HCT116 (cell line): ENCODE measurements around the gene HEMGN. TPM values are rescaled to one million over a fixed set of nuclear protein-coding genes. Genes with fewer than 3 reads are reported as not detected.

Experiments
- ATAC-seq: fragments of 200-7000 bp; cut with Tn5 transposase; 2 replicates; pipeline ENCODE4 v1.9.1; 2020; ENCODE audit warnings: mild to moderate bottlenecking, moderate library complexity
- BruUV-seq: library from RNA; stranded (reverse); fragments of 400-500 nt; replicated peaks from 2 replicates; lab custom pipeline; 2021; lab: Mats Ljungman, UMichigan
- CTCF ChIA-PET: fragments of 300-600 bp; sonication (Branson Sonifier 250); formaldehyde crosslinking; loops from one replicate; lab custom pipeline; 2021; ENCODE audit warnings: antibody characterized with exemption; lab: Charles Lee
- POLR2A ChIA-PET: fragments of 300-600, 350-600 bp; sonication (Branson Sonifier 250); formaldehyde crosslinking; loops from one replicate; lab custom pipeline; 2021; ENCODE audit warnings: antibody characterized with exemption; lab: Charles Lee
- RAD21 ChIA-PET, 2 experiments: fragments of 300-600 bp; sonication (Branson Sonifier 250); formaldehyde crosslinking; loops; one replicate each; lab custom pipeline; 2023; ENCODE audit warnings: low total read pairs in 2 of 2; ENCODE audit not compliant: uncharacterized antibody in 2 of 2, unreplicated experiment in 2 of 2, low non-redundant PET in 1 of 2; lab: Charles Lee
- DNase-seq: peaks from one replicate; pipeline ENCODE4 v3.0.0-alpha.2; 2010; ENCODE audit warnings: low read depth, low spot score
- H2AFZ ChIP-seq: fragments of 200-600 bp; shearing (Covaris generic), sonication (generic); 2 replicates; pipeline ENCODE4 v1.6.1; 2017; ENCODE audit warnings: low read depth, mixed run types, mixed read lengths, antibody characterized with exemption, low read length; ENCODE audit not compliant: poor library complexity, severe bottlenecking
- H3K27ac ChIP-seq: 2 replicates; pipeline ENCODE4 v1.5.1; 2012; ENCODE audit warnings: low read depth, low read length
- H3K27me3 ChIP-seq: fragments of 200-600 bp; sonication (generic); 2 replicates; pipeline ENCODE4 v1.6.1; 2016; ENCODE audit warnings: mixed run types, low read length, mixed read lengths; ENCODE audit not compliant: insufficient read depth
- H3K36me3 ChIP-seq, 2 experiments: fragments of 200-500 bp in 1 of 2; fragments of 200-600 bp in 1 of 2; sonication (Bioruptor generic) in 1 of 2; sonication (generic) in 1 of 2; 2 replicates each; pipeline versions ENCODE4 v1.5.1 to v1.6.1; 2014 to 2016; ENCODE audit warnings: low read length in 2 of 2, inconsistent platforms in 1 of 2, mixed read lengths in 1 of 2, mixed run types in 1 of 2; ENCODE audit not compliant: insufficient read depth in 2 of 2, control insufficient read depth in 1 of 2
- H3K4me1 ChIP-seq, 2 experiments: fragments of 200-600 bp in 1 of 2; sonication (generic) in 1 of 2; 2 replicates each; pipeline versions ENCODE4 v1.5.1 to v1.6.1; 2012 to 2017; ENCODE audit warnings: low read length in 2 of 2, inconsistent platforms in 1 of 2, mild to moderate bottlenecking in 1 of 2, mixed read lengths in 1 of 2, mixed run types in 1 of 2, moderate library complexity in 1 of 2; ENCODE audit not compliant: insufficient read depth in 2 of 2, control insufficient read depth in 1 of 2
- H3K4me2 ChIP-seq: fragments of 200-600 bp; sonication (generic); 2 replicates; pipeline ENCODE4 v1.6.1; 2017; ENCODE audit warnings: mixed run types, low read length, mixed read lengths
- H3K4me3 ChIP-seq, 2 experiments: fragments of 200-600 bp in 1 of 2; sonication (generic) in 1 of 2; replicated peaks in 1 of 2; 2 replicates each; pipeline ENCODE4 v1.5.1; 2011 to 2016; ENCODE audit warnings: low read length in 2 of 2, control low read depth in 1 of 2, low read depth in 1 of 2, mild to moderate bottlenecking in 1 of 2, mixed read lengths in 1 of 2, mixed run types in 1 of 2
- H3K79me2 ChIP-seq: fragments of 200-600 bp; sonication (generic); 2 replicates; pipeline ENCODE4 v1.6.1; 2017; ENCODE audit warnings: mild to moderate bottlenecking, mixed run types, low read length, moderate library complexity, mixed read lengths; ENCODE audit not compliant: insufficient read depth
- H3K9ac ChIP-seq: fragments of 200-600 bp; sonication (generic); 2 replicates; pipeline ENCODE4 v1.6.1; 2016; ENCODE audit warnings: low read length, mixed read lengths
- H3K9me2 ChIP-seq: fragments of 200-600 bp; sonication (generic), shearing (Covaris generic); 2 replicates; pipeline ENCODE4 v1.6.1; 2017; ENCODE audit warnings: mixed run types, mild to moderate bottlenecking, moderate library complexity; ENCODE audit not compliant: insufficient read depth
- H3K9me3 ChIP-seq, 2 experiments: fragments of 200-500 bp in 1 of 2; fragments of 200-600 bp in 1 of 2; sonication (Bioruptor generic) in 1 of 2; sonication (generic) in 1 of 2; 2 replicates each; pipeline ENCODE4 v1.6.1; 2014 to 2017; ENCODE audit warnings: low read length in 2 of 2, mixed read lengths in 2 of 2, inconsistent platforms in 1 of 2, low read depth in 1 of 2, mild to moderate bottlenecking in 1 of 2, mixed run types in 1 of 2, moderate library complexity in 1 of 2; ENCODE audit not compliant: control insufficient read depth in 1 of 2, insufficient read depth in 1 of 2
- H4K20me1 ChIP-seq: fragments of 200-600 bp; sonication (generic), shearing (Covaris generic); 2 replicates; pipeline ENCODE4 v1.6.1; 2017; ENCODE audit warnings: mixed run types, mild to moderate bottlenecking, moderate library complexity; ENCODE audit not compliant: insufficient read depth
- ATF3 ChIP-seq: IDR thresholded peaks from 2 replicates; pipeline ENCODE4 v1.6.1; 2012
- CBX3 ChIP-seq: IDR thresholded peaks from 2 replicates; pipeline ENCODE4 v1.6.1; 2012; ENCODE audit warnings: low read depth
- CEBPB ChIP-seq: IDR thresholded peaks from 2 replicates; pipeline ENCODE4 v1.6.1; 2012; ENCODE audit warnings: low read depth
- CTCF ChIP-seq, 3 experiments: fragments of 200-600 bp in 1 of 3; sonication (generic) in 1 of 3; IDR thresholded peaks in 2 of 3; conservative IDR thresholded peaks in 1 of 3; 2 replicates each; pipeline ENCODE4 v1.5.1; 2012 to 2017; ENCODE audit warnings: low read depth in 2 of 3, low read length in 2 of 3, antibody characterized with exemption in 1 of 3, borderline replicate concordance in 1 of 3, control low read depth in 1 of 3, mild to moderate bottlenecking in 1 of 3, mixed read lengths in 1 of 3, mixed run types in 1 of 3, moderate library complexity in 1 of 3; ENCODE audit not compliant: insufficient read depth in 1 of 3
- EGR1 ChIP-seq: IDR thresholded peaks from 2 replicates; pipeline ENCODE4 v1.6.1; 2012; ENCODE audit warnings: low read depth
- EZH2 ChIP-seq: fragments of 200-600 bp; sonication (generic); IDR thresholded peaks from 2 replicates; pipeline ENCODE4 v1.6.1; 2017; ENCODE audit warnings: antibody characterized with exemption, mixed run types
- EZH2phosphoT487 ChIP-seq: fragments of 200-600 bp; IDR thresholded peaks from 2 replicates; pipeline ENCODE4 v1.6.1; 2018; ENCODE audit warnings: antibody characterized with exemption, borderline replicate concordance
- FOSL1 ChIP-seq: IDR thresholded peaks from 2 replicates; pipeline ENCODE4 v1.6.1; 2012; ENCODE audit warnings: low read depth
- JUND ChIP-seq: IDR thresholded peaks from 2 replicates; pipeline ENCODE4 v1.6.1; 2012
- MAX ChIP-seq: IDR thresholded peaks from 2 replicates; pipeline ENCODE4 v1.6.1; 2012
- POLR2A ChIP-seq: IDR thresholded peaks from 2 replicates; pipeline ENCODE4 v1.7.0; 2011; ENCODE audit warnings: borderline replicate concordance; ENCODE audit not compliant: insufficient read depth, insufficient read length; ENCODE audit errors: extremely low read depth
- POLR2AphosphoS5 ChIP-seq: IDR thresholded peaks from 2 replicates; pipeline ENCODE4 v1.6.1; 2011; ENCODE audit warnings: mild to moderate bottlenecking, low read depth, low read length, moderate library complexity
- RAD21 ChIP-seq: IDR thresholded peaks from 2 replicates; pipeline ENCODE4 v1.6.1; 2012; ENCODE audit warnings: low read depth, mild to moderate bottlenecking
- REST ChIP-seq: IDR thresholded peaks from 2 replicates; pipeline ENCODE4 v1.6.1; 2012; ENCODE audit warnings: low read depth
- SP1 ChIP-seq: IDR thresholded peaks from 2 replicates; pipeline ENCODE4 v1.6.1; 2012; ENCODE audit warnings: low read depth
- SRF ChIP-seq: IDR thresholded peaks from 2 replicates; pipeline ENCODE4 v1.6.1; 2012; ENCODE audit warnings: low read depth
- YY1 ChIP-seq: IDR thresholded peaks from 2 replicates; pipeline ENCODE4 v1.6.1; 2011; ENCODE audit warnings: low read length, low read depth, moderate library complexity, mild to moderate bottlenecking; ENCODE audit not compliant: insufficient replicate concordance; ENCODE audit errors: extremely low read depth
- ZBTB33 ChIP-seq: IDR thresholded peaks from 2 replicates; pipeline ENCODE4 v1.6.1; 2011; ENCODE audit warnings: mild to moderate bottlenecking, low read length, moderate library complexity; ENCODE audit not compliant: insufficient replicate concordance; ENCODE audit errors: extremely low read depth
- ZFX ChIP-seq: fragments of 450-650 bp; IDR thresholded peaks from 2 replicates; pipeline ENCODE4 v1.6.1; 2017
- intact Hi-C: fragments of 100-400 bp; cut with micrococcal nuclease; formaldehyde crosslinking; loops from 2 replicates; pipeline ENCODE4 v1.10.0; 2022
- total RNA-seq: library from RNA; stranded (reverse); gene quantifications from one replicate; pipeline ENCODE4 v1.2.1, GENCODE V29; 2021; ENCODE audit not compliant: unreplicated experiment

The HEMGN gene
- total RNA-seq, 1 experiment from 2014 or later, result not detected

GRCh38 chr9:97987487-97987886 is 49.5 kb upstream of the HEMGN start:
- no peak overlapping the region for H3K4me3 ChIP-seq
- ChIA-PET RAD21 (no interaction called here), CTCF (interaction anchor here (2.2 kb wide), 1 partner anchor 47 kb away, joined by 4 read pairs; no protein-coding TSS in a partner anchor), POLR2A (no interaction called here)
- no peak overlapping the region for H3K4me2 ChIP-seq
- H2AFZ ChIP-seq, result no peak overlapping the region
- no TSS peak for BruUV-seq
- H4K20me1 ChIP-seq, result peaks cover 36% of the 10 kb centered on the region; the same call in 1 of the 2 replicates
- intact Hi-C loops, result no loop called here
- peaks cover 89% of the 10 kb centered on the region for H3K79me2 ChIP-seq
- peaks cover 31 to 64% of the 10 kb centered on the region in 2 experiments for H3K4me1 ChIP-seq
- ATAC-seq (no peak), DNase-seq (no peak)
- H3K9ac ChIP-seq, result no peak overlapping the region
- TF ChIP-seq EZH2 (no peak), POLR2A (no peak), CBX3 (no peak), JUND (no peak), CEBPB (no peak), RAD21 (no peak), REST (no peak), MAX (no peak), SRF (no peak), ATF3 (no peak), POLR2AphosphoS5 (no peak), SP1 (no peak), ZBTB33 (no peak), YY1 (no peak), ZFX (no peak), FOSL1 (no peak), CTCF (IDR thresholded peaks at IDR 0.05 in 2 of 3, conservative IDR thresholded peaks at IDR 0.05 in 1 of 3; ENCODE audit: borderline replicate concordance in 1 of 3, insufficient read depth in 1 of 3, low read depth in 2 of 3, low read length in 2 of 3) (no peak), EGR1 (no peak), EZH2phosphoT487 (no peak)
- H3K36me3 ChIP-seq, result no peaks in the 10 kb centered on the region; a peak in 1 of 4 replicates
- H3K27ac ChIP-seq, result no peak overlapping the region
- H3K9me3 ChIP-seq, result no peaks in the 10 kb centered on the region
- no peaks in the 10 kb centered on the region for H3K9me2 ChIP-seq
- no peaks in the 10 kb centered on the region for H3K27me3 ChIP-seq
